ENCODE measurements around the gene TRPC6.
"Not testable (repeated sequence)": the region's sequence is repeated elsewhere in the genome, so short reads cannot be mapped to it uniquely, and the experiment has no call there.

TRPC6 gene

DNA sequence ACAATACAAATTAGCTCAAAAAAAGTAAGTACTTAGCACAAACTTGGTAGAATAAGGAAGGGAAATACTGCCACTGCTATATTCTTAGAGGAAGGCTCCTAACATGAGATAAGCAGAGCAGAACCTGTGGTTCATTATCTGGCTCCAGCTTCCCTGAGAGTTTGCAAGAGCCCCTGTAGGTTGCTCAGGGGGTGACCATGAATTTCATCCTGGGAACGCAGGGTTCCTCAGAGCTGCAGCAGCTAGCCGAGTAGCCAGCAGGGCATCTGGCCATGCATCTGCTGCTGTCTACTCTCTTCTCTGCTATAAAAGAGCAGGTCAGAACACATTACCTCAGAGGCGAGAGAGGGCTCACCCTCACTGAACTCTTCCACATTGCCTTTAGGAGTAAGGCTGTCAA, 67.3 kb downstream of the TRPC6 start:
- no peak for FAIRE-seq

DNA sequence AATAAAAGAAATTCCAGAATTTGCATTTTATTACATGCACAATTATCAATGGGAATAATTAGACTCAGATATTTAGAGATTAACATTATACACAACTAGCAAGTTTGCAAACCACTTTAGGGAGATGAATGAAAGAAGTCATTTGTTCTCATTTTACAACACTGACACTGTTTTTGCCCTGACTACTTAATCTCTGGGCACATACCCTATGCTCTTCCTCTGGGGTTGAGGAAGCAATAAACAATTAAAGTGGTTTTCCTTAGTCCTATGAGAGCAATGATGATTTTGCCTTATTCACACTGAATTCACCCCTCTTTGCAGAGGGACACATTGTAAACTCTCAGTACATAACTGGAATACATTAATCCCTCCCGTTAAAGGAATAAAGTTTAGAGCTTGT, 72.7 kb downstream of the TRPC6 start:
- FAIRE-seq = no peak

GRCh38 chr11:101510591-101510990, 73.2 kb downstream of the TRPC6 start:
- no peak for FAIRE-seq

DNA sequence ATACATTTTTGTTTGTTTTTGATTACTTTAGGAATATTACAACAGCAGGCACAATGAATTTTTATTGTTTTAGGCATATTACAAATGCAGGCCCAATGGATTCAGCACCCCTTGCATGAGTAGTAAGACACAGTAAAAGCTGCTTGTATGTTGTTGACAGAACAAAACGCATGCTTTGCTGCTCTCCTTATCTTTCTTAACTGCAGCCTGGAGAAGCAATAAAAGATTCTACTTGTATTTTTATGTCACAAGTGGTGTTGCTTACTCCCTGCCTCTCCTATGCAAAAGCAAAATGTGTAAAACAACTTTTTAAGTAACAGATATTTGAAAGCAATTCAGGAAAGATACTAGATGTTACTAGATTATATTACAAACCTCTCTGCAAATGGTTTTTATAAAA, 73.9 kb downstream of the TRPC6 start:
- no peak for FAIRE-seq

- no peak for FAIRE-seq
Measured at GRCh38 chr11:101508370-101508769, 75.4 kb downstream of the TRPC6 start.

DNA sequence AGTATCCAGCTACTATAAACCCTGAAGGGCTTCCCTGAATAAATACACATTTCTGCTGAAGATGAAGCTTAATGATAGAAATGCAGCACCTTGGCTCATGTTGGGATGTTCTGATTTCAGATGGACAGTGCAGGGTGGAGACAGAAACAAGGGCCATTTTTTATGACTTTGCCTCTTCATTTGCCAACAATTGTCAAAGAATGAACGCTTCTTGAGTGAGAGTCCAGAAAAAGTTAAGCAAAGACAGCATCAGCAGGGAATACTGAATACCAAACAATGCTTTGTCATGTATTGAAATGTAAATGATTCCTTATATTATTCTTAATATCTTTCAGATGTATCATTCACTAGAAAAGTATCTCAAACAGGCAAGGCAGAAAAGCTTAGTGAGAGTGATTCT, 84.9 kb downstream of the TRPC6 start:
- no peak for FAIRE-seq

DNA sequence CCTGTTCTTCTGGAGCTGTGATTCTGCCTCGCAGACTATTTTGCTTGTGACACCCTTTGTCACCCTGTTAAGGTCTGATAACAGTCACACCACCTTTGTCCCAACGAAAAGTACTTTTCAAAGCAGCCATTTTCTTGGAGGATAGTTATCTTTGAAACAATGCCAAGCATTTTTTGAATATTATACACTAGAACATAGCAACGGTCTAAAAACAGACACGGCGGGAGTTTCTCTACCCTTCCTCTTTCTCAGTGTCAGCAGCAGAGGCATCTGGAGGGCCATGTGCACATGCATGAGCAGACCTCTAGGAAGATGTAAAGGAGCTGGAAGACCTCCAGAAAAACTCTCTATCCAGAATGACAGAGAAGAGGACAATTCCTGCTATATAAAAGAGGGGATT, 86.5 kb downstream of the TRPC6 start:
- no peak for FAIRE-seq

GRCh38 chr11:101487775-101488174, 96.0 kb downstream of the TRPC6 start:
- no peak for FAIRE-seq

DNA sequence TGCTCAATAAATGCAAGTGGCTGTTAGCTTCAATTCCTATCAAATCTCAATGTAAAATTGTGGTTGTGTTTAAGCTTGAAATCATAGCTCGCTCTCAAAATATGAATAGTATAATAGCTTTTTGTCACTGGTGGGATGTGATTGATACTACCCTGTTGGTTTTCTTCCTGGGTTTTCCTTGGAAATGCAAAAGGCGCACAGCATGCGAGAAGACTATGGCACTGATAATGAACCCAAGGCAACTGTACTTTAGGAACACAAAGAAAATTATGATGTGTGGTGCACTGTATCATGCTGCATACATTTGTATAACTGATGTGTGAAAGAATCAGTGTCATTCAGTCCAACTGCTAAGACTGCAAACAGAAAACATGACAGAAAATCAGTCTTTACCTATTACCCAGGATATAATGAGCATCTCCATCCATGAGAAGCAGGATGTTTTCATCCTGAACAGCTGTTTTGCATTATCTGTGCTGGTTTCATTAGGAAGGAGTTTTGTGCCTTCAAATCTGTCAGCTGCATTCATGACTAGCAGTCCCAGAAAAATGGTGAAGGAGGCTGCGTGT, 101.2 kb downstream of the TRPC6 start:
- no peak for FAIRE-seq

- no peak for FAIRE-seq
Measured at GRCh38 chr11:101478587-101479369, 105.0 kb downstream of the TRPC6 start.

DNA sequence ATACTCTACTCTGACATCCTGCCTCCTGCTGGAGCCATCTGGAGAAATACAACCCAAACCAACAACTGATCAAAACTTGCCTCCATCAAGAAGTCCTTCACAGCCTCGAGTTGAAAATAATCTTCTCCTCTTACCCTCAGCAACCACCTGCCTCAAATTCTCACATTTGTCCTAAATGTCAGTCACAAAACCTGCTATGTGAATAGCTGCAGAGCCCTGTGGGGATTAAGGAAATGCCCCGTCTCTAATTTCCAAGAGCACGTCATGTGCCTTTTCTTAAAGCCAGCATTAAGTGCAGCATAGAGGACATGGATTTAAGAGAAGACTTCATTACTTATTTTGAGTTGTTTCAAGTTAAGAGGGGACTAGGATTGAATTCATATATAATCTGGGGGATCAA, 105.9 kb downstream of the TRPC6 start:
- FAIRE-seq = no peak

- no peak for FAIRE-seq
Measured at GRCh38 chr11:101476191-101476590, 107.6 kb downstream of the TRPC6 start.

DNA sequence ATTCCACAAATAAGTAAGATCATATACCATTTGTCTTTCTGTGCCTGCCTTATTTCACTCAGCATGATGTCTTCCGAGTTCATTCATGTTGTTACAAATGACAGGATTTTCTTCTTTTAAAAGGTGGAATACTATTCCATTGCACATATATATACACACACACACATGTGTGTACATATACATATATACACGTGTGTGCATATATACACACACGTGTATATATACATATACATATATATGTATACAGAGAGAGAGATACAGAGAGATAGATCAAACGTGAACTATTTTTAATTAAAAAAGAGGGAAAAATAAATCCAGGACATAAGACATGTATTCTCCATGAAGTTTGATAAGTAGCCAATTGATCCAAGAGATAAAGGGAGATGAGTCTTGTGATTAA, 108.1 kb downstream of the TRPC6 start:
- FAIRE-seq = no peak

- no peak for FAIRE-seq
Measured at GRCh38 chr11:101474666-101475065, 109.1 kb downstream of the TRPC6 start.

- no peak for FAIRE-seq
Measured at GRCh38 chr11:101470881-101471520, 112.8 kb downstream of the TRPC6 start.

DNA sequence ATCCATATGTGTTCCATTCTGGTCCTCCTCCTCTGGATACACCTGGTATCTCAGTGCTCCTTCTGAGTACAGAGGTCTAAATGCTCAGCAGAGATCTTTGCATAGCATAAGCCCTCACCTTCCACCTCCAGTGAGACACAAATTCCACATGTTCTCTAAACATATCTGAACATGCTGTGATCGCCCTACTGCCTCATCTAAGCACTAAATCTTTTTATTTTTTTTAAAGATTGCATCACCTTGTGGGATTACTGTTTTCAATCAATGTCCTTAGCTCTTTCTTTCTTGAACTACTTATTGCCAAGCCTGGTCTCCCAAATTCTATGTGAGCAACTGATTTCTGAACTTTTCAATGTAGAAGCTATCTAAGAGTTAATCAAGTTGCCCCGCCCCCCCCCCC, 113.4 kb downstream of the TRPC6 start:
- no peak for FAIRE-seq

- no peak for FAIRE-seq
Measured at GRCh38 chr11:101466352-101466751, 117.5 kb downstream of the TRPC6 start.

DNA sequence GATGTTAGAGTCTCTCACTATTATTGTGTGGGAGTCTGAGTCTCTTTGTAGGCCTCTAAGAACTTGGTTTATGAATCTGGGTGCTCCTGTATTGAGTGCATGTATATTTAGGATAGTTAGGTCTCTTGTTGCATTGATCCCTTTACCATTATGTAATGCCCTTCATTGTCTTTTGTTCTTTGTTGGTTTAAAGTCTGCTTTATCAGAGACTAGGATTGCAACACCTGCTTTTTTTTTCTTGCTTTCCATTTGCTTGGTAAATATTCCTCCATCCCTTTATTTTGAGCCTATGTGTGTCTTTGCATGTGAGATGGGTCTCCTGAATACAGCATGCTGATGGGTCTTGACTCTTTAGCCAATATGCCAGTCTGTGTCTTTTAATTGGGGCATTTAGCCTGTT, 119.4 kb downstream of the TRPC6 start:
- not testable (repeated sequence) for FAIRE-seq

GRCh38 chr11:101459020-101459419, 124.8 kb downstream of the TRPC6 start:
- no peak for FAIRE-seq

- FAIRE-seq = no peak
Measured at GRCh38 chr11:101458161-101458560, 125.6 kb downstream of the TRPC6 start.

DNA sequence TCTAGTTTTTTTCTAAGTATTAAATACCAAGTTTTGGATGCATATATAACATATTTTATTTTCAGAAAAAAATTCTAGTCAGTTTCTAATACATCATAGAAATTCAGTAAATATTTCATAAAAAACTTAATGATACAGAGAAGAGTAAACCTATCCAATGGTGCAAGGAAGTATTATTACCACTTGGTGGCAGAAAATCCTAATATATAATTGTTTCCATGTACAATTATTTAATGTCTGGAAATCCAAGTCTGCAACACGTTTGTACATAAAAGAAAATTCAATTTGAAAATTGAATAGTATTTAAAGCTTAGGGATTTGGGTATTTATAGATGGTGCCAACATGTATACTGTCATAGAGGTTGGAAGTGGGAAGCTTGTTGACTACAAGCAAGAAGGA, 127.0 kb downstream of the TRPC6 start:
- no peak for FAIRE-seq

- no peak for FAIRE-seq
Measured at GRCh38 chr11:101453682-101454081, 130.1 kb downstream of the TRPC6 start.

GRCh38 chr11:101448881-101449442, 134.8 kb downstream of the TRPC6 start:
- FAIRE-seq = no peak

GRCh38 chr11:101446726-101447125, 137.1 kb downstream of the TRPC6 start:
- FAIRE-seq = no peak
